AG08395 (cell line): ENCODE measurements around the gene TBX10.
"Not testable (repeated sequence)": the region's sequence is repeated elsewhere in the genome, so short reads cannot be mapped to it uniquely, and the experiment has no call there.

Experiments
- DNase-seq: peaks from one replicate; pipeline ENCODE4 v3.0.0; 2012; ENCODE audit warnings: mixed read lengths, low spot score

TBX10 gene

GRCh38 chr11:67645521-67646461 is 6.2 kb upstream of the TBX10 start:
- DNase-seq: no peak

GRCh38 chr11:67644472-67645418 is 5.2 kb upstream of the TBX10 start:
- no peak for DNase-seq

DNA sequence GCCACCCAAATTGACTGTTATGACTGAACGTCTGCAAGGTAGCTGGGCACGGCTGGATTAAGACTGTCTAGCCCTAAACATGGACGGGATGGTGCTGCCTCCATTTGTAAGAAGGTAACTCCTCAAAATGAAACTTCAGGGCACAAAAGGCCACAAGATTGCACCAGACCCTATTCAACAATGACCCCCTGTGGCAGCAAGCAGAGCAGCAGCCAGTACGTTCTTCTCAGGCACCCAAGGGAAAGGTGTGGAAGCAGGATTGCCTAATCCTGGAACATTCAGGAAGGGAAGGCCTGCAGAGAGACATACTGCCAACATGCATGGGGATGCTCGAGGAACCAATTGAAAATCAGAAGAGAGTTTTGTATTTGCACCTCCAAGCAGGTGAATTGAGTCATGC is 4.5 kb upstream of the TBX10 start:
- DNase-seq: no peak

DNA sequence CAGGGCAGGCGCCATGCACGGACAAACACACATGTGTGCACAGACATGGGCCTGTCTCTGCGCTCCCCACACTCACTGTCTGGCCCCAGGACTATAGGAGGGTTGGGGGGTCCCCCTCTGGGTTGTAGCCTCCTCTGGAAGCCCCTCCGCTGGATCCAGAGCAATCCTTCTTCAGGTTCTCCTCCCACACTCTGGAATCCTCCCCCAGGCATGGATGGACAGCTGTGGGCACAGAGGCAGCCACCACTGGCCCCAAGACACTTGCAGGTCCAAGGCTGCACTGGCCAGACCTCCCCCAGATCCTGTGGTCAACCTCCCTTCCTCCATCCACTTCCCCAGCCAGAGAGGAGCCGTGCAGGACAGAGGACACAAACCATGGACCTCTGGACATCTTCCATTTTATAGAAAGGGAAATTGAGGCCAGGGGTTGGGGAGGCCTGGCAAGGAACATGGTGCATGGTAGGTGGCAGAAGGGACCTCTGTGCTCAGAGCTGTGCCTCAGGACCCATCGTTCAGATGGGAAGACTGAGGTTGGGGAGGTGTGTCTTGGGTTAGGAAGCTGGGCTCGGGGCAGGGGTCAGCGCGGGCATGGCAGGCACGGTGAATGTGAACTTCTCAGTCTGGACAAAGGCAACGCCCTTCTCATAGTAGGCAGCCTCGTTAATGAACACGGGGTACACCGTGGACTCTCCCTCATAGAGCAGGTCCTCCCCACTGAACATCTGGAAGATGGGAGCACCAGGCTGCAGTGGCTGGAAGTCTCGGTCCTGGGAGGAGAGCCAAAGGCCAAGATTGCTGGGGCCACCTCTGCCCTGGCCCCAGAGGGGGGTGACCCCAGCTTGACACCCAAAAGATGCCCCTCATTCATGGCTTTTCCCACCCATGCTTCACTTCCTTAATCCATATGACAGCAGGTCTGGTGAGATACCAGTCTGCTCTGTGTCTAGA is 2.9 kb upstream of the TBX10 start:
- no peak for DNase-seq

DNA sequence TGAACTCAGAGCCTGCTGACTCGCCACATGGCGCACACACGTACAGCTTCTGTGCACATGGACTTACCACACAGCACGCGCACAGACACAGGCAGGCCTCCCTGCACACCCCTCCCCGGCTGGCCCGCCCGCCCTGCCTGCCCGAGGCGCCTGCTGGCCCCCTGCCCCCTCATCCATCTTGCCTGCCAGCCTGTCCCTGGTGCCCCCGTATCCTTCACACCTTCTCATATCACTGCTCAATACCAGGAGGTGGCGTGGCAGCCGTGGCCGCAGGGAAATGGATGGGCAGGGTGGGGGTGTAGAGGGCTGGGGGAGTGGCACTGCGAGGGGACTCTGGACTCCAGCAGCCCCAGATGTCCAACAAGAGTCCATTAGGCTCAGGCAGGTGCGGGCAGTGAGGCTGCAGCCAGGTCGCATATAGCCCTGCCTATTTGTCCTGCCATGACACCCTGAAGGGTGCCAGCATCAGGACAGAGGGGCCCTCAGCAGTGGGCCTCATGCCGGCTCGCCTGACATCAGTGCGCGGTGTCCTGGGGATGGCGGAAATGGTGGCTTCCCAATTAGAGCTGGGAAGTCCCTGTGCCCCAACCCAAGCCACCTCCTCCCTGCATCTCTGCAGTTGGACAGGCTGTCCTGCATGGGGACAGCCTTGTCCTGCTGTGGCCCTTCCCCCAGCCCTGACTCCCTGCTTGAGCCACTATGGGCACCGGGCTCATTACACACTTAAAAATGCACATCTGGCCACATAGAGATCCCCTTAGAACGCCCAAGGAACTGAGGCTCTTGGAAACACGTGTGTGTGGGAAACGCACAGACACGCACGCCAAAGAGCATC is 2.0 kb upstream of the TBX10 start:
- no peak for DNase-seq

DNA sequence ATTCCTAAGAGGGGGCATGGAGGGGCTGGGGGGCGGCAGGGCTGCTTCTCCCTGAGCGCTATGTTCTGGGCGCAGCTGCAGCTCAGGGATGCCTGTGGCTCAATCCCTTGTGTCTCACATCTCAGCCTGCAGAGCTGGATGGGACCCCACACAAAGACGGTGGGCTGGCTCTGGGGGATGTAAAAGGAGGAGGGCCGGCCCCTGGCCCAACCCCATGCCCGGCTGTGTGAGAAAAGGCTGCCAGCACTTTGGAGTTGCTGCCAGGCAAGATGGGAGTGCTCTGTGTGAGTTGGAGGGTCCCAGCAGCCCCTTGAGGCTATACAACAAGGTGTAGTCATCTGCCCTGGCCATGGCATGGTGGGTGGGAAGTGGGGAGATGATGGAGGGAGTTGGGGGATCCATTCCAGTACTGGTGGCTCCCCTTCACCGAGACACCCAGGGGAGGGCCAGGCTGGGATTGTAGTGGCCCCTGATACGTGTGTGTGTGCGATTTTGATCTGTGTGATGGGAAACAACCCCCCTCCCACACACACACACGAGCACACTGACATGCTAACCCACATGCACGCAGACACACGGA is 1.3 kb upstream of the TBX10 start:
- DNase-seq: no peak

- DNase-seq: peak; percentile 69
Measured at GRCh38 chr11:67640021-67640757, 626 bp upstream of the TBX10 start.

DNA sequence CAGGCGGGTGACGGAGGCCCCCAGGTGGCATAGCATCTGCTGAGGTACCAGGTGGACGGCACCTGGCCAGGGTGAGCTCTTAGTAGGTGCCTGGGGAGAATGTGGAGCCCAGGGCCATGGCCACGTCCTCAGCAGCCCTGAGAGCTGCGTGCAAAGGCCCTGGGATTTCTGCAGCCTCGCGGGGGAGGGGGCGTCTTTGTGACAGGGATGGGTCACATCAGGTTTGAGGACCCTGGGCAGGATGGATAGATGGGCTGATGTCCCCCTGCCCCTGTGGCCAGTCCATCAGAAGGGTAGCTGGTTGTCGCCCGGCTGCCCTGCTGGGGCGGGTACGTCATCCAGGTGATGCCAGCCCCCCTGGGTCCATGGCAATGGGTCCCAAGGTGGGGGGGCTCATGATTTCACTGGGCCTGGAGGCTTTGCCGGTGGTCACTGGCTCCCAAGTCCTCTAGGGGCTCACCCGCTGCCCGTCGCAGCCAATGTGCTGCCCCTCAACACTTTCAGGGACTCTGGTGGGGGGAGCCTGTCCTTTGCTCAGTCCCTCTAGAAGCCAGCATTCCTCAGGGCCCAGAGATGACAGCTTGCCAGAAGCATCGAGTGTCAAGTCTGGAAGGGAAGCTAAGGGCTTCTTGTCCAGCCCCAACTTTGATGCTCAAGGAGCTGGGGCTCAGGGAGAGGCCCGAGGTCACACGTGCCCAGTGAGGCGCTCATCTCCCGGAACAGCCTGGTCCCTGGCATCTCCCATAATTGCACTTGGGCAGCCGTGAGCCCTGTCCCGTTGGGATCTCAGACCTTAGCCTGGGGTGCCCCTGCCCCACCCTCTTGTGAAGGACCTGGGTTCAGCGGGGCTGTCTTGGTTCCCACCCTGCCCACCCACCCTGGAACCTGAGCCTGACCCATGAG is 777 bp downstream of the TBX10 start:
- no peak for DNase-seq

DNA sequence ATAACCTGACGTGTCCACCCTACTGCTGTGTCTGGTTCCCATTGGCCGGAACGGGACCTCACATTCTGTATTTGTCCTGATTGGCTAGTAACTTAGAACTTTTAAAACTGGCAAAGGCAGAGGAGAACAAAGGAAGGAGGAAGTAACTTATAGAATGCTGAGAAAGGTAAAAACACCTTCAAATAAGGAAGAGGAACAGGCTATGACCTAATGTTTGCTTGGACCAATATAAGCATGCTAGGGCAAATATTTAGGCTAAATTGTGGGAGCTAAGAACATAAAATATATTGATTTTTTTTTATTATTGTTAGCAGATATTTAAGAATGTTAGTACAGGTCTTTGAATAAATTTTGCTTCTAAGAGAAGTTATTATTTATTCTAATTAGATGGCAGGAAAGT is 2.1 kb downstream of the TBX10 start:
- not testable (repeated sequence) for DNase-seq

DNA sequence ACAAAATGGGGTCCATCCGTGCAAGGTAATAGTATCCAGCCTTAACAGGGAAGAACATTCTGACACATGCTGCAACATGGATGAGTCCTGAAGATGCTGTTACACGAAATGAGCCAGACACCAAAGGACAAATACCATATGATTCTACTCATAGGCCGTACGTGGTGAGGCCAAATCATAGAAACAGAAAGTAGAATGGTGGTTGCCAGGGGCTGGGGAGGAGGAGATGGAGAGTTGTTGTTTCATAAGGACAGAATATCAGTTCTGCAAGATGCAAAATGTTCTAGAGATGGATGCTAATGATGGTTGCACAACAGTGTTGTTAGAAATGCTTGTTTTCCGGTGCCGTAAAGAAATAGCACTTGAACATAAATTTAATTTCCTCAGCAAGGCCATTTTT is 2.6 kb downstream of the TBX10 start:
- no peak for DNase-seq

DNA sequence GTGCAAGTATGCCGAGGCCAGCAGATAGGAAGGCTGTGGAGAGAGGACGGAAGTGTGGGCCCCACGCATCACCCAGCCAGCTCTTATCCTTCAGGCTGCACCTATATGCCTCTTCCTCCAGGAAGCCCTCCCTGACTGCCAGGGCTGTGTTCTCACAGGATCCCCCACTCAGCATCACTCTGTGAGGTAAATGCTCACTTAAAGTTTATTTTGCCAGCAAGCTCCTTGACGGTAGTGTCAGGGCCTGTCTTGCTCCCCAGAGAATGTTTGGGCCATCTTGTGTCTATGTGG is 4.4 kb downstream of the TBX10 start:
- no peak for DNase-seq

- DNase-seq: no peak
Measured at GRCh38 chr11:67634366-67635230, 5.0 kb downstream of the TBX10 start.

- DNase-seq: no peak
Measured at GRCh38 chr11:67633758-67634365, 5.7 kb downstream of the TBX10 start.

- no peak for DNase-seq
Measured at GRCh38 chr11:67632982-67633755, 6.4 kb downstream of the TBX10 start.

DNA sequence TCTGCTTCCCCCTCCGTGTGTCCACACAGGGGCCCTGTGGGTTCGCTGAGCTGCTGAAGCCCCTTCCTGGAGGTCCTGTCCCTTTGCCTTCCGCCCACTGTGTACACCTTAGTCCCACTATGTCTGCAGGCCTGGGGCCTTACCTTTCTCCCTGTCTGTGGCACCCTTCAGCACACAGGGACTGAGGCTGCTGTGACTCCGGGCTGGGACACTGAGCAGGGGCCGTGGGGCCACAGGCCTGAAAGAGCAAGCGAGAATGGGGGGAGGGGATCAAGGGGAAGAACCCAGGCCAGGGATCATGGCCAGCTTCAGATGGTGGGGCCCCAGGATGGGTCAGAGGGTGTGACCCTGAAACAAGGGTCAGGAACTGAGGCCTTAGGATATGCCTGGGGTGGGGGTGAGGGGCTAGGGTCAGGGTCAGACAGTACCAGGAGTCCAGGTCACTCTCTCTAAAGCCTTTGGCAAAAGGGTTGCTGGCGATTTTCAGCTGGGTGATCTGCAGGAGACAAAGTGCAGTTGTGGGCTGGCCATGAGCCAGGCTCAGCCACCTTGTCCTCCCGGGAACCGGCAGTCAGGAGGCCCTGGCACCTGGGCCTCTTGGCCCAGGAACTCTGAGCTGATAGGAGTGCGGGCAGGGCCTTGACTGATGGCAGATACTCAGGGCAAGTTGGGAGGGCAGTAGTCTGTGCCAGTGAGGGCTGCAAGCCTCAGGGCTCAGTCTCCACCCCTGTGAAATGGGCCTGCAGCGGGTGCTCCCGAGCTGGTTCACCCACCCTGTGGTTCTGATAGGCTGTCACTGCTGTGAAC is 7.2 kb downstream of the TBX10 start:
- DNase-seq: no peak

DNA sequence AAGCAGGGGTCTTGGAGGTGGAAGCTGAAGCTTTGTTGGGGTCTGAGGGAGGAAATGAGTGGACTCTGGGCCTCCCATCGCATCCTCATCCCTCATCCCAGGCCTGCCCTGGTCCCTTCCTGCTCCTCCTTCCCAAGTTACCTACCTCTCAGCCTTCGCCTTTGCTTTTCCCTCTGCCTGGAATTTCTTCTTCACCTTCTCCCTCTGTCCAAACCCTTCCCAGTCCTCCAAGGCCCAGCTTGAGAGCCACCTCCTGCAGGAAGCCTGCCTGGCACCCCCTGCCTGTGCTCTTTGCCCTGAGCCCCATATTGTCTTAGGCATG is 7.7 kb downstream of the TBX10 start:
- no peak for DNase-seq
